GM21447 (cell line): Measurements from ENCODE around the gene TRIM62.
A peak's percentile ranks its signal among the peaks of the same experiment; 100 is the strongest.
"Not testable (repeated sequence)": the region's sequence is repeated elsewhere in the genome, so short reads cannot be mapped to it uniquely, and the experiment has no call there.

ENCODE experiments used
- ATAC-seq: cut with Tn5 transposase; IDR thresholded peaks from one replicate; pipeline ENCODE4 v1.9.1; 2021; ENCODE audit not compliant: unreplicated experiment

Gene TRIM62

GRCh38 chr1:33117440-33118085 lies 64.3 kb downstream of the TRIM62 start:
- no peak for ATAC-seq

GRCh38 chr1:33111965-33112364 lies 69.9 kb downstream of the TRIM62 start:
- no peak for ATAC-seq

GRCh38 chr1:33110477-33110876 lies 71.4 kb downstream of the TRIM62 start:
- no peak for ATAC-seq

GRCh38 chr1:33100119-33100415 lies 81.8 kb downstream of the TRIM62 start:
- ATAC-seq = not testable (repeated sequence)

- peak; percentile 82 for ATAC-seq
Measured at GRCh38 chr1:33099290-33100118, 82.3 kb downstream of the TRIM62 start.

- ATAC-seq = no peak
Measured at GRCh38 chr1:33098371-33098770, 83.5 kb downstream of the TRIM62 start.

- no peak for ATAC-seq
Measured at GRCh38 chr1:33097762-33098161, 84.1 kb downstream of the TRIM62 start.

- no peak for ATAC-seq
Measured at GRCh38 chr1:33097137-33097611, 84.7 kb downstream of the TRIM62 start.

- ATAC-seq = no peak
Measured at GRCh38 chr1:33096363-33097005, 85.4 kb downstream of the TRIM62 start.
